SK-N-SH treated with all-trans-retinoic acid at 6 μM for 48 hours (cell line): ENCODE measurements around the gene TFB2M.

Source experiments
- ATAC-seq: fragments of 200-7000 bp; cut with Tn5 transposase; 3 replicates; pipeline ENCODE4 v1.9.1; 2020; ENCODE audit warnings: mild to moderate bottlenecking, moderate library complexity
- ARNTL ChIP-seq: fragments of 450-650 bp; formaldehyde crosslinking; IDR thresholded peaks from 2 replicates; pipeline ENCODE4 v1.5.0; 2020; ENCODE audit warnings: low read depth, mild to moderate bottlenecking, moderate library complexity, borderline replicate concordance
- CSDC2 ChIP-seq: fragments of 250-450 bp; sonication (Bioruptor Pico); IDR thresholded peaks from 2 replicates; pipeline ENCODE4 v1.5.0; 2020; ENCODE audit warnings: mild to moderate bottlenecking, moderate library complexity
- ESRRG ChIP-seq: fragments of 250-450 bp; sonication (Bioruptor Pico); IDR thresholded peaks from 2 replicates; pipeline ENCODE4 v1.6.1; 2021; ENCODE audit warnings: mild to moderate bottlenecking
- GLIS3 ChIP-seq: fragments of 250-450 bp; sonication (Bioruptor Pico); IDR thresholded peaks from 2 replicates; pipeline ENCODE4 v1.5.0; 2020; ENCODE audit warnings: mild to moderate bottlenecking, moderate library complexity
- ISL1 ChIP-seq: fragments of 250-450 bp; sonication (Bioruptor Pico); IDR thresholded peaks from 2 replicates; pipeline ENCODE4 v2.1.2; 2022; ENCODE audit warnings: mild to moderate bottlenecking, moderate library complexity
- OSR1 ChIP-seq: fragments of 250-450 bp; sonication (Bioruptor Pico); IDR thresholded peaks from 2 replicates; pipeline ENCODE4 v1.8.0; 2022; ENCODE audit warnings: moderate library complexity, mild to moderate bottlenecking, inconsistent platforms
- RARB ChIP-seq: fragments of 250-450 bp; sonication (Bioruptor Pico); IDR thresholded peaks from 2 replicates; pipeline ENCODE4 v1.8.0; 2021; ENCODE audit warnings: mild to moderate bottlenecking, moderate library complexity
- SNAI2 ChIP-seq: fragments of 250-450 bp; sonication (Bioruptor Pico); IDR thresholded peaks from 2 replicates; pipeline ENCODE4 v1.5.0; 2020; ENCODE audit warnings: mild to moderate bottlenecking, moderate library complexity
- TOX ChIP-seq: fragments of 250-450 bp; sonication (Bioruptor Pico); IDR thresholded peaks from 2 replicates; pipeline ENCODE4 v1.8.0; 2021; ENCODE audit warnings: mild to moderate bottlenecking, moderate library complexity, borderline replicate concordance
- ZC3H10 ChIP-seq: fragments of 250-450 bp; sonication (Bioruptor Pico); IDR thresholded peaks from 2 replicates; pipeline ENCODE4 v1.5.1; 2021; ENCODE audit warnings: mild to moderate bottlenecking, moderate library complexity
- ZFP3 ChIP-seq: fragments of 250-450 bp; sonication (Bioruptor Pico); IDR thresholded peaks from 2 replicates; pipeline ENCODE4 v1.5.0; 2020; ENCODE audit warnings: mild to moderate bottlenecking, moderate library complexity
- ZFP30 ChIP-seq: fragments of 450-650 bp; formaldehyde crosslinking; IDR thresholded peaks from 2 replicates; pipeline ENCODE4 v1.5.0; 2022; ENCODE audit warnings: mild to moderate bottlenecking, moderate library complexity
- ZNF565 ChIP-seq: fragments of 450-650 bp; formaldehyde crosslinking; conservative IDR thresholded peaks from 2 replicates; pipeline ENCODE4 v1.5.0; 2020; ENCODE audit warnings: low read depth, mild to moderate bottlenecking, moderate library complexity
- ZNF70 ChIP-seq: fragments of 450-650 bp; formaldehyde crosslinking; IDR thresholded peaks from 2 replicates; pipeline ENCODE4 v1.5.0; 2020; ENCODE audit warnings: mild to moderate bottlenecking, moderate library complexity
- ZNF8 ChIP-seq: fragments of 450-650 bp; formaldehyde crosslinking; IDR thresholded peaks from 2 replicates; pipeline ENCODE4 v1.5.0; 2020; ENCODE audit warnings: mild to moderate bottlenecking, moderate library complexity
- TF ChIP-seq, protein P1 (sequence below): fragments of 250-450 bp; sonication (Bioruptor Pico); IDR thresholded peaks from 2 replicates; pipeline ENCODE4 v1.8.0; 2020; ENCODE audit warnings: mild to moderate bottlenecking, moderate library complexity, borderline replicate concordance
- TF ChIP-seq, protein P2 (sequence below): fragments of 250-450 bp; sonication (Bioruptor Pico); IDR thresholded peaks from 2 replicates; pipeline ENCODE4 v1.5.1; 2020; ENCODE audit warnings: low read depth, mild to moderate bottlenecking, moderate library complexity
- TF ChIP-seq, protein P3 (sequence below): fragments of 250-450 bp; sonication (Bioruptor Pico); IDR thresholded peaks from 2 replicates; pipeline ENCODE4 v1.5.1; 2021; ENCODE audit warnings: mild to moderate bottlenecking, moderate library complexity
- TF ChIP-seq, protein P4 (sequence below): fragments of 250-450 bp; sonication (Bioruptor Pico); IDR thresholded peaks from 2 replicates; pipeline ENCODE4 v1.8.0; 2021; ENCODE audit warnings: low read depth, mild to moderate bottlenecking, moderate library complexity, borderline replicate concordance
- TF ChIP-seq, protein P5 (sequence below): fragments of 250-450 bp; sonication (Bioruptor Pico); IDR thresholded peaks from 2 replicates; pipeline ENCODE4 v1.5.0; 2020; ENCODE audit warnings: mild to moderate bottlenecking, moderate library complexity

The TFB2M gene

DNA sequence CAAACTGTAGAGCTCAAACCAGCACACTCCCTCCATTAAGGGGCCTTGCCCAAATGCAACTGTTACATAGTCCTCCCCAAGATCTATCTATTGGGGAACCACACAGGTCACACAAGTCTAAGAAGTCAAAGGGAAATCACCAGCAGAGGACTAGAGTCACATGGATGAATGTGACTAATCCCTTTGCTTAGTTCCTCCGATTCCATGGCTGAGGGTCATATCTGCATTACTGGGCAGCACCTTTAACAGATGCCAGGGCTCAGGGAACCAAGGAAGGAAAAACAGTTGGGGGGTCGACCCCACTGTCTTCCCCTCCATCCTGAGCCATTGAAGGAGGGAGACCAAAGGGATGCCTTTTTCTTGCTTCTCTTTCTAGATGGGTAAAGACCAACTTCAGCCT lies 35.6 kb downstream of the TFB2M start:
- TF ChIP-seq ZFP3 (CRISPR knock-in tag): no peak
- TF ChIP-seq, protein P1, sequence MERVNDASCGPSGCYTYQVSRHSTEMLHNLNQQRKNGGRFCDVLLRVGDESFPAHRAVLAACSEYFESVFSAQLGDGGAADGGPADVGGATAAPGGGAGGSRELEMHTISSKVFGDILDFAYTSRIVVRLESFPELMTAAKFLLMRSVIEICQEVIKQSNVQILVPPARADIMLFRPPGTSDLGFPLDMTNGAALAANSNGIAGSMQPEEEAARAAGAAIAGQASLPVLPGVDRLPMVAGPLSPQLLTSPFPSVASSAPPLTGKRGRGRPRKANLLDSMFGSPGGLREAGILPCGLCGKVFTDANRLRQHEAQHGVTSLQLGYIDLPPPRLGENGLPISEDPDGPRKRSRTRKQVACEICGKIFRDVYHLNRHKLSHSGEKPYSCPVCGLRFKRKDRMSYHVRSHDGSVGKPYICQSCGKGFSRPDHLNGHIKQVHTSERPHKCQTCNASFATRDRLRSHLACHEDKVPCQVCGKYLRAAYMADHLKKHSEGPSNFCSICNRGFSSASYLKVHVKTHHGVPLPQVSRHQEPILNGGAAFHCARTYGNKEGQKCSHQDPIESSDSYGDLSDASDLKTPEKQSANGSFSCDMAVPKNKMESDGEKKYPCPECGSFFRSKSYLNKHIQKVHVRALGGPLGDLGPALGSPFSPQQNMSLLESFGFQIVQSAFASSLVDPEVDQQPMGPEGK: no peak
- no peak for TF ChIP-seq SNAI2 (CRISPR knock-in tag)
- no peak for TF ChIP-seq ZNF8 (CRISPR knock-in tag)
- TF ChIP-seq ZNF565 (CRISPR knock-in tag): no peak
- no peak for TF ChIP-seq GLIS3 (CRISPR knock-in tag)
- no peak for TF ChIP-seq ZC3H10 (CRISPR knock-in tag)
- no peak for TF ChIP-seq ISL1 (CRISPR knock-in tag)
- TF ChIP-seq, protein P2, sequence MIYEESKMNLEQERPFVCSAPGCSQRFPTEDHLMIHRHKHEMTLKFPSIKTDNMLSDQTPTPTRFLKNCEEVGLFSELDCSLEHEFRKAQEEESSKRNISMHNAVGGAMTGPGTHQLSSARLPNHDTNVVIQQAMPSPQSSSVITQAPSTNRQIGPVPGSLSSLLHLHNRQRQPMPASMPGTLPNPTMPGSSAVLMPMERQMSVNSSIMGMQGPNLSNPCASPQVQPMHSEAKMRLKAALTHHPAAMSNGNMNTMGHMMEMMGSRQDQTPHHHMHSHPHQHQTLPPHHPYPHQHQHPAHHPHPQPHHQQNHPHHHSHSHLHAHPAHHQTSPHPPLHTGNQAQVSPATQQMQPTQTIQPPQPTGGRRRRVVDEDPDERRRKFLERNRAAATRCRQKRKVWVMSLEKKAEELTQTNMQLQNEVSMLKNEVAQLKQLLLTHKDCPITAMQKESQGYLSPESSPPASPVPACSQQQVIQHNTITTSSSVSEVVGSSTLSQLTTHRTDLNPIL (CRISPR knock-in tag): no peak
- TF ChIP-seq CSDC2 (CRISPR knock-in tag): no peak
- no peak for TF ChIP-seq ZFP30 (CRISPR knock-in tag)
- TF ChIP-seq, protein P3, sequence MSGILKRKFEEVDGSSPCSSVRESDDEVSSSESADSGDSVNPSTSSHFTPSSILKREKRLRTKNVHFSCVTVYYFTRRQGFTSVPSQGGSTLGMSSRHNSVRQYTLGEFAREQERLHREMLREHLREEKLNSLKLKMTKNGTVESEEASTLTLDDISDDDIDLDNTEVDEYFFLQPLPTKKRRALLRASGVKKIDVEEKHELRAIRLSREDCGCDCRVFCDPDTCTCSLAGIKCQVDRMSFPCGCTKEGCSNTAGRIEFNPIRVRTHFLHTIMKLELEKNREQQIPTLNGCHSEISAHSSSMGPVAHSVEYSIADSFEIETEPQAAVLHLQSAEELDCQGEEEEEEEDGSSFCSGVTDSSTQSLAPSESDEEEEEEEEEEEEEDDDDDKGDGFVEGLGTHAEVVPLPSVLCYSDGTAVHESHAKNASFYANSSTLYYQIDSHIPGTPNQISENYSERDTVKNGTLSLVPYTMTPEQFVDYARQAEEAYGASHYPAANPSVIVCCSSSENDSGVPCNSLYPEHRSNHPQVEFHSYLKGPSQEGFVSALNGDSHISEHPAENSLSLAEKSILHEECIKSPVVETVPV (CRISPR knock-in tag): no peak
- TF ChIP-seq, all 23 proteins: peak for 0
- ATAC-seq: no peak

DNA sequence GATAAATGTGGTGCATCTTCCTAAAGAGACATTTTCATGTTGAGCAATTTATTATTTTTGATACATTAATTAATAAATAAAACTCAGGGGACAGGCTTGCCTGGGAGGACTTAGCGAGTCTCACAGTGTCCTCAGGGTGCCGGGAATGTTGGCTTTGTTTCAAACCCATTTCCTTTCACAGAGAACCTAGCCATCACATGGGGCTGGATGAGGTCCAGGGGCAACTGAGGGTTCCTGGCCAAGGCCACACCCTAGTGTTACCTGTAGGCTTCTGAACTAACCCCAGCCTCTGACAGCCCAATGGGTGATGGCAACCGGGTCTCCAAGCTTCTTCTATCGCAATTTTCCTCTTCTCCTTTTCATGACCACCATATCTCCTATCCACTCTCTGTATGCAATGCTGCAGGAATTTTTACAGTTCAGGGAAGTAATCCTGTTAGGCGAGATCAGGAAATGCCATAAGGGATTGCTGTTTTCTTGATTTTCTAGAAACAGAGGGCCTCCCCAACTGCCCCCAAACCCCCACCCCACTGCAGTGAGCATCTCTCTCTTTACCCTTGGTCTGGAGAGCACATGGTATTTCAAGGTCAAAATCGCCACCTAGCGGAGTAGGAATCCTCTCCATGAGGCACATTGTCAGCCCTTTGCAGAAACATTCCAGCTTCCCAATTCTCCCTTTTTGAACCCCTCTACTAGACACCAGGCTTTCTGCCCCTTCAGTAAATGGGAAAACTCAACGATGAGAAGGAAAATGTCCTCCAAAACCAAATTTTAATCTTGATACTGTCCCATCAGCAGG lies 36.9 kb downstream of the TFB2M start:
- TF ChIP-seq ZC3H10 (CRISPR knock-in tag) (no peak), ARNTL (CRISPR knock-in tag) (no peak), ESRRG (no peak), SNAI2 (CRISPR knock-in tag) (no peak), ZNF70 (CRISPR knock-in tag) (no peak), TOX (CRISPR knock-in tag) (no peak), OSR1 (CRISPR knock-in tag) (no peak), GLIS3 (CRISPR knock-in tag) (no peak), ISL1 (CRISPR knock-in tag) (no peak), ZFP3 (CRISPR knock-in tag) (no peak), RARB (CRISPR knock-in tag) (no peak)
- TF ChIP-seq, protein P4, sequence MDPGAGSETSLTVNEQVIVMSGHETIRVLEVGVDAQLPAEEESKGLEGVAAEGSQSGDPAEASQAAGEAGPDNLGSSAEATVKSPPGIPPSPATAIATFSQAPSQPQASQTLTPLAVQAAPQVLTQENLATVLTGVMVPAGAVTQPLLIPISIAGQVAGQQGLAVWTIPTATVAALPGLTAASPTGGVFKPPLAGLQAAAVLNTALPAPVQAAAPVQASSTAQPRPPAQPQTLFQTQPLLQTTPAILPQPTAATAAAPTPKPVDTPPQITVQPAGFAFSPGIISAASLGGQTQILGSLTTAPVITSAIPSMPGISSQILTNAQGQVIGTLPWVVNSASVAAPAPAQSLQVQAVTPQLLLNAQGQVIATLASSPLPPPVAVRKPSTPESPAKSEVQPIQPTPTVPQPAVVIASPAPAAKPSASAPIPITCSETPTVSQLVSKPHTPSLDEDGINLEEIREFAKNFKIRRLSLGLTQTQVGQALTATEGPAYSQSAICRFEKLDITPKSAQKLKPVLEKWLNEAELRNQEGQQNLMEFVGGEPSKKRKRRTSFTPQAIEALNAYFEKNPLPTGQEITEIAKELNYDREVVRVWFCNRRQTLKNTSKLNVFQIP (CRISPR knock-in tag): no peak
- TF ChIP-seq, protein P2 (CRISPR knock-in tag): no peak
- TF ChIP-seq, protein P1: no peak
- TF ChIP-seq, protein P5, sequence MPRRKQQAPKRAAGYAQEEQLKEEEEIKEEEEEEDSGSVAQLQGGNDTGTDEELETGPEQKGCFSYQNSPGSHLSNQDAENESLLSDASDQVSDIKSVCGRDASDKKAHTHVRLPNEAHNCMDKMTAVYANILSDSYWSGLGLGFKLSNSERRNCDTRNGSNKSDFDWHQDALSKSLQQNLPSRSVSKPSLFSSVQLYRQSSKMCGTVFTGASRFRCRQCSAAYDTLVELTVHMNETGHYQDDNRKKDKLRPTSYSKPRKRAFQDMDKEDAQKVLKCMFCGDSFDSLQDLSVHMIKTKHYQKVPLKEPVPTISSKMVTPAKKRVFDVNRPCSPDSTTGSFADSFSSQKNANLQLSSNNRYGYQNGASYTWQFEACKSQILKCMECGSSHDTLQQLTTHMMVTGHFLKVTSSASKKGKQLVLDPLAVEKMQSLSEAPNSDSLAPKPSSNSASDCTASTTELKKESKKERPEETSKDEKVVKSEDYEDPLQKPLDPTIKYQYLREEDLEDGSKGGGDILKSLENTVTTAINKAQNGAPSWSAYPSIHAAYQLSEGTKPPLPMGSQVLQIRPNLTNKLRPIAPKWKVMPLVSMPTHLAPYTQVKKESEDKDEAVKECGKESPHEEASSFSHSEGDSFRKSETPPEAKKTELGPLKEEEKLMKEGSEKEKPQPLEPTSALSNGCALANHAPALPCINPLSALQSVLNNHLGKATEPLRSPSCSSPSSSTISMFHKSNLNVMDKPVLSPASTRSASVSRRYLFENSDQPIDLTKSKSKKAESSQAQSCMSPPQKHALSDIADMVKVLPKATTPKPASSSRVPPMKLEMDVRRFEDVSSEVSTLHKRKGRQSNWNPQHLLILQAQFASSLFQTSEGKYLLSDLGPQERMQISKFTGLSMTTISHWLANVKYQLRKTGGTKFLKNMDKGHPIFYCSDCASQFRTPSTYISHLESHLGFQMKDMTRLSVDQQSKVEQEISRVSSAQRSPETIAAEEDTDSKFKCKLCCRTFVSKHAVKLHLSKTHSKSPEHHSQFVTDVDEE: no peak
- TF ChIP-seq, protein P3 (CRISPR knock-in tag): no peak
- no peak for ATAC-seq
